ENCODE results near the gene TMEM106C.

- TF ChIP-seq TAF1 (IDR thresholded peaks at IDR 0.05; ENCODE audit: borderline replicate concordance, insufficient read depth, low read length): no peak
- TF ChIP-seq SIN3A (IDR thresholded peaks at IDR 0.05; ENCODE audit: borderline replicate concordance, insufficient read depth, low read length): no peak
These were observed 25.0 kb downstream of the TMEM106C start for GRCh38 chr12:47988073-47989022.

Data from PFSK-1 (cell line).